SK-N-MC (cell line): Measurements from ENCODE around the gene CFAP77.

Experiments used
- EZH2 ChIP-seq: fragments of 200-600 bp; sonication (generic); IDR thresholded peaks from one replicate; pipeline ENCODE4 v1.6.1; 2017; ENCODE audit warnings: antibody characterized with exemption
- FOXP2 ChIP-seq: optimal IDR thresholded peaks from 2 replicates; pipeline ENCODE3; 2011; ENCODE audit warnings: mild to moderate bottlenecking, moderate library complexity; ENCODE audit not compliant: insufficient read depth; ENCODE audit errors: extremely low read length, control extremely low read depth
- POLR2AphosphoS5 ChIP-seq: IDR thresholded peaks from 2 replicates; pipeline ENCODE4 v1.6.1; 2012; ENCODE audit warnings: mild to moderate bottlenecking, low read depth, low read length, borderline replicate concordance

GRCh38 chr9:132381966-132382541 lies 28.0 kb upstream of the CFAP77 start:
- TF ChIP-seq POLR2AphosphoS5 = no peak
- TF ChIP-seq EZH2 = no peak
- TF ChIP-seq FOXP2 = no peak
